ENCODE data around the gene ATP6V0A1.

The ATP6V0A1 gene

DNA sequence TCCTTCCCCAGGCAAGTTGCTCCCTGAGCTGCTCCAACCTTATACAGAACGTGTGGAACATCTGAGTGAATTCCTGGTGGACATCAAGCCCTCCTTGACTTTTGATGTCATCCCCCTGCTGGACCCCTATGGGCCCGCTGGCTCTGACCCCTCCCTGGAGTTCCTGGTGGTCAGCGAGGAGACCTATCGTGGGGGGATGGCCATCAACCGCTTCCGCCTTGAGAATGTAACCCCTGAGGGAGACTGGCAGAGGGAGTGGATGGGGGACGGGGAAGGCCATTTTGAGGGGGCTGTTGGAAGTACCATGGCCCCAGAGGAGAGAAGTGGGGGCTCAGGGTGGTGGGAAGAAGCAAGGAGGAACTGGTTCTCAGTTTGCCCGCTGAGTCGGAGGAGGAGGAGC lies 105.3 kb downstream of the ATP6V0A1 start:
- no peak for DNase-seq (ENCODE audit: low read depth)
- no peak overlapping the region for H3K4me3 ChIP-seq (ENCODE audit: low read depth, low read length)
- TF ChIP-seq, protein P1, sequence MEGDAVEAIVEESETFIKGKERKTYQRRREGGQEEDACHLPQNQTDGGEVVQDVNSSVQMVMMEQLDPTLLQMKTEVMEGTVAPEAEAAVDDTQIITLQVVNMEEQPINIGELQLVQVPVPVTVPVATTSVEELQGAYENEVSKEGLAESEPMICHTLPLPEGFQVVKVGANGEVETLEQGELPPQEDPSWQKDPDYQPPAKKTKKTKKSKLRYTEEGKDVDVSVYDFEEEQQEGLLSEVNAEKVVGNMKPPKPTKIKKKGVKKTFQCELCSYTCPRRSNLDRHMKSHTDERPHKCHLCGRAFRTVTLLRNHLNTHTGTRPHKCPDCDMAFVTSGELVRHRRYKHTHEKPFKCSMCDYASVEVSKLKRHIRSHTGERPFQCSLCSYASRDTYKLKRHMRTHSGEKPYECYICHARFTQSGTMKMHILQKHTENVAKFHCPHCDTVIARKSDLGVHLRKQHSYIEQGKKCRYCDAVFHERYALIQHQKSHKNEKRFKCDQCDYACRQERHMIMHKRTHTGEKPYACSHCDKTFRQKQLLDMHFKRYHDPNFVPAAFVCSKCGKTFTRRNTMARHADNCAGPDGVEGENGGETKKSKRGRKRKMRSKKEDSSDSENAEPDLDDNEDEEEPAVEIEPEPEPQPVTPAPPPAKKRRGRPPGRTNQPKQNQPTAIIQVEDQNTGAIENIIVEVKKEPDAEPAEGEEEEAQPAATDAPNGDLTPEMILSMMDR (IDR thresholded peaks at IDR 0.05; ENCODE audit: low read depth, low read length, missing control alignments): no peak
- in situ Hi-C loops (cut with HindIII; ENCODE audit: low sequenced_read_pairs): no loop called here

DNA sequence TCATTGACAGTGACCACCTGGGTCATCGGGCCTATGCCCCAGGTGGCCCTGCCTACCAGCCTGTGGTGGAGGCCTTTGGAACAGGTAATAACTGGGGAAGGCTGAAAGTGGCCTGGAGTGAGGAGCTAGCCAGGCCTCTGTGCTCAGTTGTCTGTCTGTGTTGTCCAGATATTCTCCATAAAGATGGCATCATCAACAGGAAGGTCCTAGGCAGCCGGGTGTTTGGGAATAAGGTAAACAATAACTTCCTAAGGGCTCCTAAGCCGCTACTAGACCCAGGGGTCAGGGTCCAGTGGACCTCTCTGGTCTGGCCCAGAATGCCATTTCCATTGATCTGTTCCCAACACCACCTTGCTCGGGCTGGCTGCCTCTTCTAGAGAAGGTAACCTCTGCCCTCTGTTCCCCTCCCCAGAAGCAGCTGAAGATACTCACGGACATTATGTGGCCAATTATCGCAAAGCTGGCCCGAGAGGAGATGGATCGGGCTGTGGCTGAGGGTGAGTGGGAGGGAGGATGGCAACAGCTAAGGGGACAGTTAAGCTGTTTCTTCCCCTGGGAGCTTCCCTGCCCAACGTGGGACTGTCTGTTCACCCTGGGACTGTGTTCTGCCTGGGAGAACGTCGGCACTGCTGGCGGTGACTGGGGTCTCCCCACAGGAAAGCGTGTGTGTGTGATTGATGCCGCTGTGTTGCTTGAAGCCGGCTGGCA lies 106.3 kb downstream of the ATP6V0A1 start:
- H3K4me3 ChIP-seq (ENCODE audit: low read depth, low read length): no peak overlapping the region
- TF ChIP-seq, protein P1 (IDR thresholded peaks at IDR 0.05; ENCODE audit: low read depth, low read length, missing control alignments): no peak
- in situ Hi-C loops (cut with HindIII; ENCODE audit: low sequenced_read_pairs): no loop called here
- DNase-seq (ENCODE audit: low read depth): no peak

DNA sequence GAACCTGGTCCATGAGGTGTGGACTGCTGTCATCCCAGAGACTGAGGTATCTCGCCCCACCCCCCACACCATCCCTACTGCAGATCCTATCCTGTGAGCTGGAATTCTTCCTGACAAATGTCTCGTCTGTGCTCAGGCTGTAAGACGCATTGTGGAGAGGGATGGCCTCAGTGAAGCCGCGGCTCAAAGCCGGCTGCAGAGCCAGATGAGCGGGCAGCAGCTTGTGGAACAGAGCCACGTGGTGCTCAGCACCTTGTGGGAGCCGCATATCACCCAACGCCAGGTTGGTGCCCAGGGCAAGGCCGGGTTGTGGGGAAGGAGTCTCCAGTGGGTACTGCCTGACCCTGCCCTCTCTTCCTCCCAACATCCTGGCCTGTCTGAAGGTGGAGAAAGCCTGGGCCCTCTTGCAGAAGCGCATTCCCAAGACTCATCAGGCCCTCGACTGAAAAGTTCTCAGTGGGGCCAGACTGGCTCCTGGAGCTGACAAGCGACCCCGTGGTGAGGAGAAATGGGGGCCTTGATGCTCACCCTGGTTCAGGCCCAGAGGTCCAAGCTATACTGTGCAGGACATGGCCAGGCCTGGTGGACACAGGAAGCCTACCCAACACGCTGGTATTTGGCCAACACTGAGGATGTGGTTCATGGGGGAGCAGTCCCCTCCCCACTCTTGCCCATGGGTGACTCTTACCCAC lies 107.0 kb downstream of the ATP6V0A1 start:
- DNase-seq (ENCODE audit: low read depth): no peak
- H3K4me3 ChIP-seq (ENCODE audit: low read depth, low read length): no peak overlapping the region
- TF ChIP-seq, protein P1 (IDR thresholded peaks at IDR 0.05; ENCODE audit: low read depth, low read length, missing control alignments): no peak
- in situ Hi-C loops (cut with HindIII; ENCODE audit: low sequenced_read_pairs): no loop called here

DNA sequence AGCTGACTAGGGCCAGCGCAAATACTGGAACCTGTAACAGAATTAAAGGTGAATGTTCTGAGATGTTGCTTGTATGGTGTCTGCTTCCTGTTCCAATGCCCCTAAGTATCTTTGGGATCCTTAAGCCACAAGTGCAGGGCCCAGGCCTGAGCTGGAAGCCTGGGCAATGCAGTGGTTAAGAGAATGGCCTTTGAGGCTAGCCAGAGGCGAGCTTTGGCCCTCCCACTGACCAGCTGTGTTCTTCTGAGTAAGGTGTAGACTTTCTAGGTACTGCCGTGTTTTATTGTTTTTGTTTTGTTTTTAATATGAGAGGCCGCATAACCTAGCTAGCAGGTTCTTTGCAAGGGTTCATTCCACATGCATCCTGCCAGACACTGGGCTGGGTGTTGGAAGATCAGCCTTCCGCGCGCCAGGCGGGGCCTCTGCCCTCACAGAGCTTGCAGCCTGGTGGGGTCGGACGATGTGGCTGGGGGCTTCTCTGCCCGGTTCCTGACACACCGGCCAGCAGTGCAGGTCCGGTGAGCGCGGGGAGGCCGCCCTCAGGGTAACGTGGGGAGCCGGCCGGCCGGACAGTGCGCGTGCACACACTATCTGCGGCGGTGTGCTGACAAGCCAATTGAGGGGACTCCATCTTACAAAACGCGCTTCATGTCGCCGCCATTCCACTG lies 107.7 kb downstream of the ATP6V0A1 start:
- TF ChIP-seq, protein P1 (IDR thresholded peaks at IDR 0.05; ENCODE audit: low read depth, low read length, missing control alignments): no peak
- no peak for DNase-seq (ENCODE audit: low read depth)
- H3K4me3 ChIP-seq (ENCODE audit: low read depth, low read length): peak overlapping the region; percentile 84
- in situ Hi-C loops (cut with HindIII; ENCODE audit: low sequenced_read_pairs): no loop called here

DNA sequence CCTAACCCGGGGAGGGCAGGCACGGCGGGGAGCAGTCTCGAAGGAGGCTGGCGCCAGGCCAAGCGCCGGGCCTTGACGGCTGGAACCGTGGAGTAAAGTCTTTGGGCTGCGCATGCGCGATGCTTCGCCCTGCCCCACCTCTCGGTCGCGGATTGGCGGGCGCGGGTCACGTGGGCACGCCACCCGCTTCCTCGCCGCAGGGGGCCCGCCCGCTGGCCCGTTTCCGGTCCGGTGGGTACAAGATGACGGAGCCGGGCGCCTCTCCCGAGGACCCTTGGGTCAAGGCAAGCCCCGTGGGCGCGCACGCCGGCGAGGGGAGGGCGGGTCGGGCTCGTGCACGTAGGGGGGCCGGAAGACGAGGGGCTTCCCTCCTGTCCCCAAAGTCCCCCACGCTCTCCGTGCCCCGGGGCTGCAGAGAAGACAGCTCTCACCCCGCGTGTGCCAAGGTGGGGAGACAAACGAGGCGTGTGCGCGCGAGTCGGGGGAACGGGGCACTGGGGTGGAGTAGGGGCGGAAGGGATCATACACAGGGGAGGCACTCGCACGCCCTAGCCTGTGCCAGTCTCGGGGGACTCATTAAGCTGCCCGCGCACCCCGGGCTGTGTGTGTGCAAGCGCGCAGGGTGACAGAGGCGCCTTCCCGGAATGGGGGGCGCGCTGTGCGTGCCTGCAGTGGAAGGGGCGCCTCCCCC lies 108.3 kb downstream of the ATP6V0A1 start, which contains the start of gene MLX:
Gene MLX, plus strand, starts transcription at position 218 of the 691 bp plus-strand sequence. Its CDS starts 25 bp downstream, at position 243.
- peak; percentile 53 for DNase-seq (ENCODE audit: low read depth)
- in situ Hi-C loops (cut with HindIII; ENCODE audit: low sequenced_read_pairs): no loop called here
- peak within 1 kb of the TSS; percentile 84 for H3K4me3 ChIP-seq (ENCODE audit: low read depth, low read length)
- TF ChIP-seq, protein P1 (IDR thresholded peaks at IDR 0.05; ENCODE audit: low read depth, low read length, missing control alignments): no peak
